ENCODE data around the gene AGT. TPM values are rescaled to one million over a fixed set of nuclear protein-coding genes. Genes with fewer than 3 reads are reported as not detected.
"Not testable (repeated sequence)": the region's sequence is repeated elsewhere in the genome, so short reads cannot be mapped to it uniquely, and the experiment has no call there.

Gene AGT
- total RNA-seq, 2 donors from 2014 or later, result 86.3 to 152 TPM

DNA sequence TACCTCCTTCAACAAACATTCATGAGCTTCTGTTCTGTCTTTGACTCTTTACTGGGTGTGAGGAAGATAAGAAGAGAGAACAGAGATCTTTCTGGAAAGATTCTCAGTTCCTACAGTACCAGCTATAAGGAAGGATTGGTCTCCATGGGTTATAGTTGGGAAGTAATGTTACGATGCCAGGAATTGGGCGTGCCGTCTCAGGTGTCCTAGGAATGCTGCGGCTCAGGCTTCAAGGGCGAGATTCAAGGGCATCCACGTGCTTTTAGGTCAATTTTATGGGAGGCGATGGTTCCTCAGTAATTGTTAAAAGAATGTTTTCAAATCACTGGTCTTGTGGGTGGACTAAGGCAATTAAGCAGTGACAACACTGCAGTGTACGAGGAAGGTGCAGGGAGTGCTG is 44.4 kb downstream of the AGT start:
- peaks cover 81% of the 10 kb centered on the region for H3K36me3 ChIP-seq
- no peaks in the 10 kb centered on the region for H3K9me3 ChIP-seq
- TF ChIP-seq, protein P1, sequence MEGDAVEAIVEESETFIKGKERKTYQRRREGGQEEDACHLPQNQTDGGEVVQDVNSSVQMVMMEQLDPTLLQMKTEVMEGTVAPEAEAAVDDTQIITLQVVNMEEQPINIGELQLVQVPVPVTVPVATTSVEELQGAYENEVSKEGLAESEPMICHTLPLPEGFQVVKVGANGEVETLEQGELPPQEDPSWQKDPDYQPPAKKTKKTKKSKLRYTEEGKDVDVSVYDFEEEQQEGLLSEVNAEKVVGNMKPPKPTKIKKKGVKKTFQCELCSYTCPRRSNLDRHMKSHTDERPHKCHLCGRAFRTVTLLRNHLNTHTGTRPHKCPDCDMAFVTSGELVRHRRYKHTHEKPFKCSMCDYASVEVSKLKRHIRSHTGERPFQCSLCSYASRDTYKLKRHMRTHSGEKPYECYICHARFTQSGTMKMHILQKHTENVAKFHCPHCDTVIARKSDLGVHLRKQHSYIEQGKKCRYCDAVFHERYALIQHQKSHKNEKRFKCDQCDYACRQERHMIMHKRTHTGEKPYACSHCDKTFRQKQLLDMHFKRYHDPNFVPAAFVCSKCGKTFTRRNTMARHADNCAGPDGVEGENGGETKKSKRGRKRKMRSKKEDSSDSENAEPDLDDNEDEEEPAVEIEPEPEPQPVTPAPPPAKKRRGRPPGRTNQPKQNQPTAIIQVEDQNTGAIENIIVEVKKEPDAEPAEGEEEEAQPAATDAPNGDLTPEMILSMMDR (IDR thresholded peaks at IDR 0.05), result no peak
- H3K4me3 ChIP-seq, result no peak overlapping the region
- no peaks in the 10 kb centered on the region for H3K4me1 ChIP-seq
- no peak overlapping the region for H3K27ac ChIP-seq
- no peak for DNase-seq (ENCODE audit: low spot score)
- H3K27me3 ChIP-seq, result no peaks in the 10 kb centered on the region

DNA sequence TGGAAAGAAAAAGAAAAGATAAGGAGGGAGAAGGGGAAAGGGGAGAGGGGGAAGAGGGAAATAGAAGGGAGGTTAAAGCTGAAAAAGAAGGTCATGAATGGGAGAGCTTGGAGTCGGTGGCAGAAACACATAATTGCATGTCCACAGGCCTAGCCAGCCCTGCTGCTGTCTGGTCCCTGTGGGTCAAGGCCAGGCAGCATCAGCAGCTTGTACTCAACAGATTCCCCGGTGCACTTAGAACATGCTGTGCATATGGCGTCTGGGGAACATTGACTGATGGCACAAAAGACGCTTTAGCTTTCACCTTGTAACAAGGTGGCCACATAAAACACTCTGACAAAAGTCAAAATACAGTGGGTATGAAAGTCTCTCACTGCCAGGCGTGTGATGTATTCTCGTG is 45.7 kb downstream of the AGT start:
- Histone ChIP-seq H3K27ac (no peak overlapping the region), H3K4me3 (no peak overlapping the region), H3K27me3 (no peaks in the 10 kb centered on the region), H3K4me1 (no peaks in the 10 kb centered on the region), H3K9me3 (no peaks in the 10 kb centered on the region), H3K36me3 (peaks cover 90% of the 10 kb centered on the region)
- TF ChIP-seq, protein P1 (IDR thresholded peaks at IDR 0.05), result no peak
- DNase-seq (ENCODE audit: low spot score), result no peak

GRCh38 chr1:230661976-230662375 is 51.9 kb downstream of the AGT start:
- TF ChIP-seq, protein P1 (IDR thresholded peaks at IDR 0.05), result no peak
- no peak overlapping the region for H3K27ac ChIP-seq

DNA sequence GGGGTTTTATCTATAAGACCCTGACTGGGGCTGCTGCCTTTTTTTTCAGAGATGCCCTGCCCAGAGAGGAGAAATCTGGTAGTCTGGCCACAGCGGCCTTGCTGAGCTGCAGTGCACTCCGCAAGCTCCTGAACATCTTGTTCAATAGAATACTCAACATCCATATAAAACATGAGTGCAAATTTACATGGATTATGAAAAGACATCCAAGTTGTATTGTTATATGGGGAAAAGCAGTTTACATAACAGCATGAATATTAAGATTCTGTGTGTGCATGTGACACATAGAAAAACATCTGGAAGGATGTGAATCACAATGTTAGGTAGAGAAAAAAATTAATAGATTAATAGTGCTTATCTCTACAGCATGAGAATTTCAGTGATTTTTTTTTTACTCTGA is 55.2 kb downstream of the AGT start:
- no peak for DNase-seq (ENCODE audit: low spot score)
- peaks cover 23% of the 10 kb centered on the region for H3K36me3 ChIP-seq
- no peaks in the 10 kb centered on the region for H3K4me1 ChIP-seq
- TF ChIP-seq, protein P1 (IDR thresholded peaks at IDR 0.05), result no peak
- no peak overlapping the region for H3K4me3 ChIP-seq
- no peak overlapping the region for H3K27ac ChIP-seq
- no peaks in the 10 kb centered on the region for H3K9me3 ChIP-seq
- H3K27me3 ChIP-seq, result no peaks in the 10 kb centered on the region

More at GRCh38 chr1:230661976-230662375, 51.9 kb downstream of the AGT start:
- Histone ChIP-seq H3K36me3 (peaks cover 52% of the 10 kb centered on the region), H3K9me3 (no peaks in the 10 kb centered on the region), H3K27me3 (no peaks in the 10 kb centered on the region), H3K4me3 (no peak overlapping the region), H3K4me1 (no peaks in the 10 kb centered on the region)
- DNase-seq (ENCODE audit: low spot score), result no peak

GRCh38 chr1:230658103-230658502 is 55.8 kb downstream of the AGT start:
- H3K4me1 ChIP-seq; H3K4me3 ChIP-seq; H3K27me3 ChIP-seq; DNase-seq (ENCODE audit: low spot score); H3K27ac ChIP-seq; H3K9me3 ChIP-seq: not testable (repeated sequence)
- peaks cover 18% of the 10 kb centered on the region for H3K36me3 ChIP-seq

DNA sequence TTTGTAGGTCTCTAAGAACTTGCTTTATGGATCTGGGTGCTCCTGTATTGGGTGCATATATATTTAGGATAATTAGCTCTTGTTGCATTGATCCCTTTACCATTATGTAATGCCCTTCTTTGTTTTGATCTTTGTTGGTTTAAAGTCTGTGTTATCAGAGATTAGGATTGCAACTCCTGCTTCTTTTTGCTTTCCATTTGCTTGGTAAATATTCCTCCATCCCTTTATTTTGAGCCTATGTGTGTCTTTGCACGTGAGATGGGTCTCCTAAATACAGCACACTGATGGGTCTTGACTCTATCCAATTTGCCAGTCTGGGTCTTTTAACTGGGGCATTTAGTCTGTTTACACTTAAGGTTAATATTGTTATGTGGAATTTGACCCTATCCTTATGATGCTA is 57.2 kb downstream of the AGT start:
- not testable (repeated sequence) for H3K27ac ChIP-seq; H3K4me1 ChIP-seq; H3K27me3 ChIP-seq; DNase-seq (ENCODE audit: low spot score); H3K4me3 ChIP-seq; H3K9me3 ChIP-seq
- H3K36me3 ChIP-seq, result peaks cover 18% of the 10 kb centered on the region

Other genes with a start within 250 kb of the AGT start
- 10 to 100 TPM; 27.6 to 34.7 TPM for gene COG2, start 71.6 kb downstream of the AGT start, total RNA-seq
- gene CAPN9, start 33.3 kb upstream of the AGT start, total RNA-seq, result not detected
- 100 to 1,000 TPM in 1 of 2 donors, 10 to 100 TPM in 1; 86.1 to 115 TPM for gene C1orf198, start 154.4 kb upstream of the AGT start, total RNA-seq

Data from right atrium auricular region (tissue), 2 donors.